Transverse colon (tissue), 3 donors: ENCODE measurements around the gene GOLGA8M.
"Not testable (repeated sequence)": the region's sequence is repeated elsewhere in the genome, so short reads cannot be mapped to it uniquely, and the experiment has no call there.

Experiments
- POLR2A ChIP-seq: fragments of 450-650 bp; IDR thresholded peaks from one replicate; pipeline ENCODE4 v1.6.1; 2016; ENCODE audit warnings: antibody characterized with exemption, mild to moderate bottlenecking, moderate library complexity
- TF ChIP-seq, protein P1 (sequence below), 5 experiments: fragments of 200-600 bp in 3 of 5; fragments of 450-650 bp in 2 of 5; sonication (generic) in 3 of 5; IDR thresholded peaks; 1 replicate in 2 of 5; 2 replicates in 3 of 5; pipeline ENCODE4 v1.5.1; 2016 to 2017; ENCODE audit warnings: antibody characterized with exemption in 5 of 5, inconsistent platforms in 3 of 5, mild to moderate bottlenecking in 2 of 5, moderate library complexity in 1 of 5

DNA sequence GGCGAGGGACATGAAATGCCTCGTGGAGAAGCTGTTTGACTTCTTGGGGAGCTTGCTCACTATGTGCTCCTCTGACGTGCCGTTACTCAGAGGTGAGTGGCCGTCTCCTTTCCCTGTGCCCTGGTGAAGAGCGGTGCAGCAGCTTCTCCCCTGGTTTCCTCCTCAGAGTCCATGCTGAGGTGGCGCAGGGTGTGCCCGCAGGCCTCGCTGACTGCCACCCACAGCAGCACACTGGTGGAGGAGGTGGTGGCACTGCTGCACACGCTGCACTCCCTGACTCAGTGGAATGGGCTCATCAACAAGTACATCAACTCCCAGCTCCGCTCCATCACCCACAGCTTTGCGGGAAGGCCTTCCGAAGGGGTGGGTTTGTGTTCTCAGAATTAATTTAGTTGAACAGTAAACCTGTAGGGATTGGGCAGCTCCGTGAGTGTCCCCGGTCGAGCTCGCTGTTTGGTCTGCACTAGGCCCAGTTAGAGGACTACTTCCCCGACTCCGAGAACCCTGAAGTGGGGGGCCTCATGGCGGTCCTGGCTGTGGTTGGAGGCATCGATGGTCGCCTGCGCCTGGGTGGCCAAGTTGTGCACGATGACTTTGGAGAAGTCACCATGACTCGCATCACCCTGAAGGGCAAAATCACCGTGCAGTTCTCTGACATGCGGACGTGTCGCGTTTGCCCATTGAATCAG, 56.7 kb downstream of the GOLGA8M start:
- TF ChIP-seq, protein P1, sequence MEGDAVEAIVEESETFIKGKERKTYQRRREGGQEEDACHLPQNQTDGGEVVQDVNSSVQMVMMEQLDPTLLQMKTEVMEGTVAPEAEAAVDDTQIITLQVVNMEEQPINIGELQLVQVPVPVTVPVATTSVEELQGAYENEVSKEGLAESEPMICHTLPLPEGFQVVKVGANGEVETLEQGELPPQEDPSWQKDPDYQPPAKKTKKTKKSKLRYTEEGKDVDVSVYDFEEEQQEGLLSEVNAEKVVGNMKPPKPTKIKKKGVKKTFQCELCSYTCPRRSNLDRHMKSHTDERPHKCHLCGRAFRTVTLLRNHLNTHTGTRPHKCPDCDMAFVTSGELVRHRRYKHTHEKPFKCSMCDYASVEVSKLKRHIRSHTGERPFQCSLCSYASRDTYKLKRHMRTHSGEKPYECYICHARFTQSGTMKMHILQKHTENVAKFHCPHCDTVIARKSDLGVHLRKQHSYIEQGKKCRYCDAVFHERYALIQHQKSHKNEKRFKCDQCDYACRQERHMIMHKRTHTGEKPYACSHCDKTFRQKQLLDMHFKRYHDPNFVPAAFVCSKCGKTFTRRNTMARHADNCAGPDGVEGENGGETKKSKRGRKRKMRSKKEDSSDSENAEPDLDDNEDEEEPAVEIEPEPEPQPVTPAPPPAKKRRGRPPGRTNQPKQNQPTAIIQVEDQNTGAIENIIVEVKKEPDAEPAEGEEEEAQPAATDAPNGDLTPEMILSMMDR (IDR thresholded peaks at IDR 0.05) = not testable (repeated sequence)
- not testable (repeated sequence) for TF ChIP-seq POLR2A
